K562 (cell line): ENCODE data around the gene CCSER1.

ENCODE experiments used
- BCOR ChIP-seq: fragments of 450-650 bp; IDR thresholded peaks from 2 replicates; pipeline ENCODE4 v1.6.1; 2016
- CBX2 ChIP-seq: fragments of 200-600 bp; sonication (generic); IDR thresholded peaks from one replicate; pipeline ENCODE4 v1.6.1; 2012; ENCODE audit warnings: mild to moderate bottlenecking, low read length, inconsistent platforms; ENCODE audit not compliant: insufficient read depth, poor library complexity, severe bottlenecking
- CHD2 ChIP-seq: IDR thresholded peaks from 2 replicates; pipeline ENCODE4 v1.6.1; 2011; ENCODE audit warnings: low read depth, low read length
- EGR1 ChIP-seq: fragments of 450-650 bp; conservative IDR thresholded peaks from 2 replicates; pipeline ENCODE4 v1.6.1; 2017; ENCODE audit warnings: mild to moderate bottlenecking
- GABPA ChIP-seq: fragments of 200-800 bp; sonication (Bioruptor generic); conservative IDR thresholded peaks from 2 replicates; pipeline ENCODE4 v1.6.1; 2016; ENCODE audit warnings: low read depth, missing genetic modification characterization, missing compliant biosample characterization
- HDAC2 ChIP-seq: fragments of 450-650 bp; IDR thresholded peaks from 2 replicates; pipeline ENCODE4 v1.6.1; 2016; ENCODE audit warnings: mild to moderate bottlenecking
- POLR2AphosphoS5 ChIP-seq: IDR thresholded peaks from 2 replicates; pipeline ENCODE4 v1.6.1; 2011; ENCODE audit warnings: mild to moderate bottlenecking, low read depth, low read length, moderate library complexity; ENCODE audit not compliant: control insufficient read depth, insufficient read depth
- TEAD4 ChIP-seq, 2 experiments: sonication (generic) in 1 of 2; formaldehyde crosslinking in 1 of 2; IDR thresholded peaks; 2 replicates each; pipeline versions ENCODE4 v1.6.1 to v1.8.0; 2012 to 2022; ENCODE audit warnings: borderline replicate concordance in 1 of 2, inconsistent platforms in 1 of 2, low read length in 1 of 2, mild to moderate bottlenecking in 1 of 2, missing genetic modification reagents in 1 of 2
- ZNF184 ChIP-seq: sonication (generic); formaldehyde crosslinking; IDR thresholded peaks from 2 replicates; pipeline ENCODE4 v1.5.0; 2020; ENCODE audit warnings: missing genetic modification reagents
- TF ChIP-seq, protein P1 (sequence below): fragments of 250-450 bp; sonication (Bioruptor Pico); IDR thresholded peaks from 2 replicates; pipeline ENCODE4 v1.5.1; 2021; ENCODE audit warnings: mild to moderate bottlenecking

DNA sequence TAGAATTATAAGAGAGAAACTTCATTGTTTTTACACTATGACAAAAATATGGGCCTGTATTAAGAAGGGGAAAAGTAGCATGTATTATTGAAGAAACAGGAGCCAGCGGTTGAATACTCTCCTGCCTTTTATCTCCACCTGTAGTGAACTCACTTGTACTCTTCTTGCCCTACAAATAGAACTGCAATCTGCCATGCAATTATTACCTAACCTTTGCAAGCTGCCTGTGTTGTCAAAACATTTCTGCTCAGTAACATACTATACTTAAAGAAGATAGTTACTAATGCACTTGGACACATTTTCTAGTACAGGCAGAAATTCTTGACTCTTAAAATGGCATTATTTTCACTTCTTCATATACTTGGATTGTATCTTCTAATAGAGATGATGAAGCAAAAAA lies 1358.2 kb downstream of the CCSER1 start:
- TF ChIP-seq TEAD4 (IDR thresholded peaks at IDR 0.05; ENCODE audit: low read length), result no peak
- TF ChIP-seq TEAD4 (CRISPR knock-in tag; IDR thresholded peaks at IDR 0.05; ENCODE audit: borderline replicate concordance), result no peak
- TF ChIP-seq BCOR, result no peak
- no peak for TF ChIP-seq ZNF184 (CRISPR knock-in tag)
- no peak for TF ChIP-seq GABPA (tag)
- no peak for TF ChIP-seq CBX2
- no peak for TF ChIP-seq EGR1
- no peak for TF ChIP-seq POLR2AphosphoS5
- TF ChIP-seq, protein P1, sequence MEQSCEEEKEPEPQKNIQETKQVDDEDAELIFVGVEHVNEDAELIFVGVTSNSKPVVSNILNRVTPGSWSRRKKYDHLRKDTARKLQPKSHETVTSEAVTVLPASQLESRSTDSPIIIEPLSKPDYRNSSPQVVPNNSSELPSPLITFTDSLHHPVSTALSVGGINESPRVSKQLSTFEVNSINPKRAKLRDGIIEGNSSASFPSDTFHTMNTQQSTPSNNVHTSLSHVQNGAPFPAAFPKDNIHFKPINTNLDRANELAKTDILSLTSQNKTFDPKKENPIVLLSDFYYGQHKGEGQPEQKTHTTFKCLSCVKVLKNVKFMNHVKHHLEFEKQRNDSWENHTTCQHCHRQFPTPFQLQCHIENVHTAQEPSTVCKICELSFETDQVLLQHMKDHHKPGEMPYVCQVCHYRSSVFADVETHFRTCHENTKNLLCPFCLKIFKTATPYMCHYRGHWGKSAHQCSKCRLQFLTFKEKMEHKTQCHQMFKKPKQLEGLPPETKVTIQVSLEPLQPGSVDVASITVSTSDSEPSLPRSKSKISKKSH (CRISPR knock-in tag), result no peak
- TF ChIP-seq CHD2, result no peak
- no peak for TF ChIP-seq HDAC2
